Measurements from ENCODE around the gene COA8.

The COA8 gene

DNA sequence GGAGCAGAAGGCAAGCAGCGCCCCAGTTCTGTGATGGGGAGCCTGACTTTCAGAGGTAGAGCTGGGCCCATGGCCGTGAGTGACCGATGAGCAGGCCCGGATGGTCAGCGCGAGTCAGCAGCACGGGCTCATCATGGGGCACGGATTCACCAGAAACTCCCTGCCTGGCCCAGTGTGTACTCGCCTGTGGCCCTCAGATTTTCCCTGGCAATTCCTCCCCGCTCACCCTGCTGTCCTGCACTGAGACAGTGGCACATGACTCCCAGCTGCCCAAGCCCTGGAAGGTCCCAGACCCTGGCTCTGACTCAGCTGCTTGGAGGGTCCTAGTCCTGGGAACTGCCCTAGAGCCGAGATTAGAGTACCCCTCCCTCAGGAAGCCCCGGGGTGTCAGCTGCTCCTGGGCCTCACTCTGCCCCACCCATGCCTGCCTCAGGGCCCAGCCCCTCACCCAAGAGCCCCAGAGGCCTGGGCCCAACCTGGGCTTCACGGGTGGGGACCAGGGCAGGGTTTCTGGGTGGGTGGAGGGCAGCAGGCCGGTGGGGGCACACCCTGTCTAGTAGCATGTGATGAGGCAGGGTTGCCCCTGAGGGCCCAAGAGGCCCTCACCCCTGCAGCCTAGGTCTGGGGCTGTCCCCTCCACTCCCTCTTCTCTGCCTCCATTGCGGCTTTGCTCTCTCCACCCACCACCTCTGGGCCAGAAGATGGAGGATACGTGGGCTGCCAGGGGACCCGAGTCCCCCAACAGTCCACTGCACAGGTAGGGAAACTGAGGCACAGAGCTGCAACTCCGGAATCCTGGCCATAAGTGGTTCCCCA is 25.4 kb upstream of the COA8 start:
- DNase-seq (ENCODE audit: low read depth), result peak; percentile 73

DNA sequence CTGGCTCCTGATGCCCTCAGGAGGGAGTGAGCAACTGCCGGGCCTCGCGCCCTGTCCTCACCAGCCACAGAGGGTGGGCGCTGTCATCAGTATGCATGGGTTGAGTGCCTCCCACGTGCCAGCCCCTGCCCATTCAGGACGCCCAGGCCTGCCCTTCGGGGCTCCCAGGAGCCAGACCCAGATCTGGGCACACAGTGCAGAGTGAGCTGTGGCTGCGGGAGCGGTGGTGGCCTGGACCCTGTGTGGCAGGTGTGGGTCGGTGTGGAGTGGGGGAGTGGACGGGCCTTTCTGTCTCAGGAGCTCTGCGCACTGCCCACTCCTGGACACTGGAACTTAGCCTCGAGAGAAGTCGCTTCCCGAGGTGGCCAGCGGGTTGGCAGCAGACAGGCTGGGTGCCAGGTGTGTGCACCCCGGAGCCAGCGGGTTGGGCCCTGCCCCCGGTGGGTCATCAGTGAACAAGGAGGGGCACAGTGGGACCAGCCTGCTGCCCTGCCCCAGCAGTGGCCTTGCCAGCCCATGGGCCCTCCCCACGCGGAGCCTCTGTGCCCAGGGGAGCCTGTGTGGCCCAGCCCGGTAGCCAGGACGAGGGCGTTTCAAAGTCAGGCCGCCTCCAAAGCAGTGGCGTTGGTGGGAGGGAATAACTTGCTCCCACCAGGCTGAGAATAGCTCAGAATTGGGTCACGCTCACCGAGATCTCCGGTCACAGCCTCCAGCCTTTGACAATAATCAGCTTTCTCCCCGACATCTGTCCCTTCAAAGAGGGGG is 24.3 kb upstream of the COA8 start:
- DNase-seq (ENCODE audit: low read depth), result no peak

- DNase-seq (ENCODE audit: low read depth), result no peak
Measured at GRCh38 chr14:103539056-103539825, 23.5 kb upstream of the COA8 start.

- no peak for DNase-seq (ENCODE audit: low read depth)
Measured at GRCh38 chr14:103540821-103541708, 21.7 kb upstream of the COA8 start.

- DNase-seq (ENCODE audit: low read depth), result no peak
Measured at GRCh38 chr14:103541709-103542604, 20.8 kb upstream of the COA8 start.

DNA sequence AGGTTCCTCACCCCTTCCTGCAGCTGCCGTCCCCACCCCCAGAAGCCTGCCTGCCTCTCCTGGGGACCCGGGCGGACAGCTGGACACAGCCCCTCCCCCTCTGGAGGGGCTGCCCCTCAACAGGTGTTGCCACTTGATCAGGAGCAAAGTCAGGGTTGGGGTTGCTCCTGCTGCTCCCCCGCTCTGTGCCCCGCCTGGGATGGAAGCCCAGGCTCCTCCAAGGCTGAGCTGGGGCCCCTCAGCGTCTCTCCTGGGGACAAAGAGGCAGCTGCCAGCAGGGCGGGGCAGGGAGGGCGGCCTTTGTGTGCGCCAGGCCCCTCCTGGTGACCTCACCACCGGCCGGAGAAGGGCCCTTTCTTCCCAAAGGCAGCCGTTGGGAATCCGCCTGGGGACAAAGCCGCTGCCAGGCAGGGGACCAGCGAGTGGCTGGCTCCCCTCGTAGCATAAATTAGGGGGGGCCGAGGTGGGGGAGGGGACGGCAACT is 20.1 kb upstream of the COA8 start:
- no peak for DNase-seq (ENCODE audit: low read depth)

DNA sequence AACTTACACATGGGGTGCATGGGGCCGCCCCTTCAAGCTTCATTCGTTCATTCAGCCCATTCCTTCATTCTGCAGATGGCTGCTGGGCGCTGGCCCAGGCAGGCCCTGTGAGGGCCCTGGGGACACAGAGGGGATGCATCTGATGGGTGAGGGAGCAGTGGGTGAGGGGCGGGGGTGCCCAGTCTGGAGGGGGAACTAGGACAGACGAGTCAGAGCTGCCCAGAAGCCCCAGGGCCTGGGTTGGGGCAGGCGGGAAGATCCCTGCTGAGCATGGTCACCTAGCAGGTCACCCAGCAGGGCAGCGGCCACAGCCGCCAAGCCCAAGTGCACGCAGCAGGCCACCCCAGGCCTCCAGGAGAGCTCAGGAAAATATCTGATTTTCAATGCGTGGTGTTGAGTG is 19.6 kb upstream of the COA8 start:
- no peak for DNase-seq (ENCODE audit: low read depth)

- DNase-seq (ENCODE audit: low read depth), result peak; percentile 17
Measured at GRCh38 chr14:103543721-103544387, 18.9 kb upstream of the COA8 start.

GRCh38 chr14:103544388-103545218 is 18.2 kb upstream of the COA8 start:
- DNase-seq (ENCODE audit: low read depth), result no peak

DNA sequence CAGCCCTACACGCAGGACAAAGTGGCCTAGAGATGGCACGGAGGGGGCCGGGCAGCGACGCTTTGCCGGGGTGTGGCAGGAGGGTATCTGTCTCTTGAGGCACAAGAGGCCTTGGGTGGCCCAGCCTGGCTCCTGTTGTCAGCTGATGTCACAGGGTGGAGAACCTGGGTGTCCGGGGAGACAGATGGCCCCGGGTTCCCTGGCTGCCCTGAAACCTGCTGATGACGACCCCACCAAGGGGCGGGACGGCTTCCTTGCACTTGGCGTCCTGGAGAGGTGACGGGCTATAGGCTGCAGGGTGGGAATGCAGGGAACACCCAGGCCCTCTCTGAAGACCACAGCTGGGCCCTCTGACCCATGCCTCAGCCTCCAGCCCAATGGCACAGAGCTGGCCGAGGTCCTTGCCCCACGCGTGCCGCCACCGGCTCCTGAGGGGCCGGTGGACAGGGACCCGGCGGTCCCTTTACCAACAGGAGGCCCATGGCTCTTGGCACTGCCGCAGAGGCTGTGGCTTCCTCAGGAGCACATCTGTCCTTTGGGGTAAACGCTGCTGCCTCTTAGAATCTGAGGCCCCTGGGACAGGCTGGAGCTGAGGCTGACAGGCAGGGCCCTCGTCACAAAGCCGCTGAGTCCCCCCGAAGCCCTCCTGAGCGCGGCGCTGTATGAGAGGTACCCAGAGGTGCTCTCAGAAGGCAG is 17.4 kb upstream of the COA8 start:
- DNase-seq (ENCODE audit: low read depth), result no peak

GRCh38 chr14:103545915-103546651 is 16.7 kb upstream of the COA8 start:
- no peak for DNase-seq (ENCODE audit: low read depth)

GRCh38 chr14:103546652-103547454 is 15.9 kb upstream of the COA8 start:
- peak; percentile 65 for DNase-seq (ENCODE audit: low read depth)

DNA sequence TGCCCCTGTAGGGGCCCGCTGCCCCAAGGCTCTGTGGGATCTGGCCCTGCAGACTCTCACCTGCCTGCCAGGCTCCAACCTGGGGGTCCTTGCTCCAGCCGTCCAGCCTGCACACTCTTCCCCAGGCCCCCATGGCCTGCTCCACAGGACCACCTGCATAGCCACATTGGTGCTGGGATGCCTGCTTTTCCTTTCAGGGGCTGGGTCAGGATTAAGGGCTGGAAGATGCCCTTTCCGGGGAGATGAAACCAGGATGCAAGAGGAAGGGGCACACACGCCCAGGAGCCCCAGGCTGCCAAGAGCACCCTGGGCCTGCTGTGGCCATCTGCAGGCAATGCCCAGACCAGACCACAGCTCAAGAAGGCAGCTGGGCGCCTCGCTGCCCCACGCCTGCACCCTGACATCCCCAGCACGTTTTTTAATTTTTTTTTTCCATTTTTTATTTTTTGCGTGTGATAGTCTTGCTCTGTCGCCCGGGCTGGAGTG is 15.3 kb upstream of the COA8 start:
- no peak for DNase-seq (ENCODE audit: low read depth)

GRCh38 chr14:103547941-103548462 is 14.8 kb upstream of the COA8 start:
- DNase-seq (ENCODE audit: low read depth), result no peak

GRCh38 chr14:103548463-103549351 is 14.1 kb upstream of the COA8 start:
- DNase-seq (ENCODE audit: low read depth), result no peak
